Smooth muscle cell (in vitro differentiated cells): Measurements from ENCODE around the gene CALCOCO1. TPM values are rescaled to one million over a fixed set of nuclear protein-coding genes. Genes with fewer than 3 reads are reported as not detected.

ENCODE experiments used
- DNase-seq: peaks from one replicate; lab custom pipeline; 2025; ENCODE audit not compliant: unreplicated experiment; lab: John Stamatoyannopoulos, UW
- H2AFZ ChIP-seq: fragments of 200-600 bp; sonication (generic); 2 replicates; pipeline ENCODE4 v1.6.0; 2016; ENCODE audit warnings: antibody characterized with exemption, low read depth, mild to moderate bottlenecking
- H3F3A ChIP-seq: fragments of 200-600 bp; sonication (generic); 2 replicates; pipeline ENCODE4 v1.6.0; 2017; ENCODE audit warnings: antibody characterized with exemption, low read depth
- H3K27ac ChIP-seq: fragments of 200-600 bp; sonication (generic); 2 replicates; pipeline ENCODE4 v1.5.1; 2016; ENCODE audit warnings: low read depth, mild to moderate bottlenecking
- H3K27me3 ChIP-seq: fragments of 200-600 bp; sonication (generic); 2 replicates; pipeline ENCODE4 v1.6.1; 2016; ENCODE audit warnings: low read depth, mild to moderate bottlenecking
- H3K36me3 ChIP-seq: fragments of 200-600 bp; sonication (generic); 2 replicates; pipeline ENCODE4 v1.5.1; 2016; ENCODE audit warnings: low read depth
- H3K4me1 ChIP-seq: fragments of 200-600 bp; sonication (generic); 2 replicates; pipeline ENCODE4 v1.5.1; 2016; ENCODE audit warnings: low read depth
- H3K4me2 ChIP-seq: fragments of 200-600 bp; sonication (generic); 2 replicates; pipeline ENCODE4 v1.6.0; 2016; ENCODE audit warnings: mild to moderate bottlenecking
- H3K4me3 ChIP-seq: fragments of 200-600 bp; sonication (generic); 2 replicates; pipeline ENCODE4 v1.5.1; 2016; ENCODE audit warnings: mild to moderate bottlenecking
- H3K79me2 ChIP-seq: fragments of 200-600 bp; sonication (generic); 2 replicates; pipeline ENCODE4 v1.6.0; 2016; ENCODE audit warnings: low read depth, mild to moderate bottlenecking
- H3K9ac ChIP-seq: fragments of 200-600 bp; sonication (generic); 2 replicates; pipeline ENCODE4 v1.6.0; 2016; ENCODE audit warnings: low read depth
- H3K9me3 ChIP-seq: fragments of 200-600 bp; sonication (generic); replicated peaks from 2 replicates; pipeline ENCODE4 v1.5.1; 2016; ENCODE audit warnings: low read depth
- H4K20me1 ChIP-seq: fragments of 200-600 bp; sonication (generic); 2 replicates; pipeline ENCODE4 v1.6.0; 2016; ENCODE audit warnings: low read depth
- CTCF ChIP-seq: fragments of 200-600 bp; sonication (generic); IDR thresholded peaks from 2 replicates; pipeline ENCODE4 v1.5.1; 2017; ENCODE audit warnings: borderline replicate concordance, mild to moderate bottlenecking, antibody characterized with exemption; ENCODE audit not compliant: insufficient read depth, poor library complexity, severe bottlenecking
- whole genome bisulfite sequencing: methylation state at CpG from one replicate; pipeline ENCODE4 v1.1.7; 2016; ENCODE audit warnings: low lambda C conversion rate; 5-methylcytosine and 5-hydroxymethylcytosine counted together
- polyA plus RNA-seq: library from polyadenylated mRNA; unstranded; fragments of >200 nt; fragmentation: Nextera tagmentation; extraction: Ambion mirVana; gene quantifications from 2 replicates; pipeline ENCODE4 v1.2.1, GENCODE V29; 2016
- total RNA-seq: library from RNA; depleted of rRNA; stranded (reverse); fragments of >200 nt; gene quantifications from 2 replicates; pipeline ENCODE4 v1.2.3, GENCODE V29; 2014

The CALCOCO1 gene
- total and polyA plus RNA-seq, 2 experiments from 2014 or later: 46.5 to 52.0 TPM

- Histone ChIP-seq H3K9ac (no peak overlapping the region), H2AFZ (no peak overlapping the region), H3K4me1 (peaks cover 30% of the 10 kb centered on the region), H3F3A (no peaks in the 10 kb centered on the region), H3K4me2 (no peak overlapping the region), H3K4me3 (peak overlapping the region; percentile 57), H4K20me1 (no peaks in the 10 kb centered on the region), H3K36me3 (no peaks in the 10 kb centered on the region), H3K9me3 (no peaks in the 10 kb centered on the region), H3K27ac (no peak overlapping the region), H3K79me2 (no peaks in the 10 kb centered on the region), H3K27me3 (peaks cover 84% of the 10 kb centered on the region)
- WGBS: 43% methylated on average over 10 of the region's 10 CpGs
- no peak for DNase-seq
- no peak for TF ChIP-seq CTCF
Measured at GRCh38 chr12:53749986-53750811, 22.9 kb upstream of the CALCOCO1 start.

GRCh38 chr12:53748072-53748840 is 21.0 kb upstream of the CALCOCO1 start:
- no peak overlapping the region for H2AFZ ChIP-seq
- no peaks in the 10 kb centered on the region for H3K9me3 ChIP-seq
- WGBS: 23% methylated on average over 22 of the region's 22 CpGs
- H3K4me1 ChIP-seq: peaks cover 30% of the 10 kb centered on the region
- no peak overlapping the region for H3K4me2 ChIP-seq
- no peaks in the 10 kb centered on the region for H4K20me1 ChIP-seq
- no peak overlapping the region for H3K9ac ChIP-seq
- no peaks in the 10 kb centered on the region for H3F3A ChIP-seq
- no peak overlapping the region for H3K27ac ChIP-seq
- H3K79me2 ChIP-seq: no peaks in the 10 kb centered on the region
- peaks cover 79% of the 10 kb centered on the region for H3K27me3 ChIP-seq
- H3K4me3 ChIP-seq: no peak overlapping the region
- TF ChIP-seq CTCF: no peak
- H3K36me3 ChIP-seq: no peaks in the 10 kb centered on the region
- no peak for DNase-seq

GRCh38 chr12:53747095-53747494 is 19.8 kb upstream of the CALCOCO1 start:
- no peaks in the 10 kb centered on the region for H3K79me2 ChIP-seq
- no peak overlapping the region for H3K27ac ChIP-seq
- DNase-seq: no peak
- H3K4me3 ChIP-seq: no peak overlapping the region
- no peaks in the 10 kb centered on the region for H4K20me1 ChIP-seq
- H3K9ac ChIP-seq: no peak overlapping the region
- peaks cover 79% of the 10 kb centered on the region for H3K27me3 ChIP-seq
- WGBS: 41% methylated on average over 5 of the region's 5 CpGs
- H3K4me2 ChIP-seq: no peak overlapping the region
- no peak for TF ChIP-seq CTCF
- H3F3A ChIP-seq: no peaks in the 10 kb centered on the region
- H3K4me1 ChIP-seq: peaks cover 30% of the 10 kb centered on the region
- H3K36me3 ChIP-seq: no peaks in the 10 kb centered on the region
- no peak overlapping the region for H2AFZ ChIP-seq
- no peaks in the 10 kb centered on the region for H3K9me3 ChIP-seq
